GF-D8 (cell line): Measurements from ENCODE around the gene INAFM1.
"Not testable (repeated sequence)": the region's sequence is repeated elsewhere in the genome, so short reads cannot be mapped to it uniquely, and the experiment has no call there.

Experiments used
- DNase-seq: peaks from one replicate; lab custom pipeline; 2025; lab: John Stamatoyannopoulos, UW

The INAFM1 gene

GRCh38 chr19:47240996-47241918 lies 33.4 kb upstream of the INAFM1 start:
- DNase-seq: no peak

DNA sequence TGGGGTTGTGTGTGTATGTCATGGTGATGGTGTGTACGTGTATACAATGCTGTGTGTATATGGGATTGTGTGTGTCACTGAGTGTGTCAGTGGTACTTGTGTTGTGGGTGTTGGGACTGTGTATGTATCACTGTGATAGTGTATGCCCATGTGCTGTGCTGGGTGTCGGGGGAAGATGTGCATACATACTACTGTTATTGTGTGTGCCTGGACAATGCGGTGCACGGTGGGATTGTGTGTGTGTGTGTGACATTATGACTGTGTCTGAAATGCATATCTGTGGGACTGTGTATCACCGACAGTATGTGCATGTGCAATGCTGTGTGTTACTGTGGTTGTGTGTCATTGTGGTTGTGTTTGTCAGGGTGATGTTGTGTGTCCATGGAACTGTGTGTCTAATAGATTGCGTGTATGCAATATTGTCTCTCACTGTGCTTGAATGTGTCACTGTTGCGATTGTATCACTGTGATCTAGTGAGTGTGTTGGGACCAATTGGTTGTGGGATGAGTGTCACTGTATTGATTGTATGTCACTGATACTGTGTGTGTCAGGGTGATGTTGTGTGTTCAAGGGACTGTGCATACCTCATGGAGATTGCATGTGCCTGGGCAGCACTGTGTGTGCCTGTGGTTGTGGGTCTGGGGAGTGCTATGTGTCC lies 32.6 kb upstream of the INAFM1 start:
- no peak for DNase-seq

GRCh38 chr19:47243364-47243775 lies 31.3 kb upstream of the INAFM1 start:
- no peak for DNase-seq

DNA sequence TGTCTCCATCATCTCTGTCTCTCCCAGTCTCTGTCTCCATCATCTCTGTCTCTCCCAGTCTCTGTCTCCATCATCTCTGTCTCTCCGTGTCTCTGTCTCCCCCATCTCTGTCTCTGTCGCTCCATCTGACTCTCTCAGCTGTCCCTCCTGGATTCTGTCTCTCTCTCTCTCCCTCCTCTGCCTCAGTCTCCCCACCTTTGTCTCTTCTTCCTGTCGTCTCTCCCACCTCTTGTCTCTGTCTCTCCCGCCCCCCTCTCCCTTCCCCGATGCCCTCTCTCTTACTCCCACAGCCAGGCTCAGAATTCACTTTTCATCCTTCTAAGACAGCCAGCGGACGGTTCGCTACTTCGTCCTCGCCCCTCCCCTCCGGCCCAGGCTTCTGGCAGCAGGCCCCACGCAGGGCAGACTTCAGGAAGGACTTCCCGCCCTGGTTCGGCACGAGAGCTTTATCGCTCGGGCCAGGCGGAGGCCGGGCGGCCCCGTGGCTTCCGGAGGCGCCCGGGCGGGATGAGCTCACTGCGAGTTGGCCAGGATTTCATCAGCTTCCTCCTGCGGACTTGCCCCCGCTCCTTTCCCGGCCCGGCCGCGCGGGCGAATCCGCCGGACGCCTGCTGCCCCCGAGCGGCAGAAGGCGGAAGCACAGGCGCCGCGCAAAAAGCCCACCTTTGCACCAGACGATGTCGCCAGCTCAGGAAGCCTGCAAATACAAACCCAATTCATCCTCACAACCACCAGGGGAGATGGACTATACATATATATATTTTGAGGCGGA lies 30.7 kb upstream of the INAFM1 start:
- peak; percentile 91 for DNase-seq

DNA sequence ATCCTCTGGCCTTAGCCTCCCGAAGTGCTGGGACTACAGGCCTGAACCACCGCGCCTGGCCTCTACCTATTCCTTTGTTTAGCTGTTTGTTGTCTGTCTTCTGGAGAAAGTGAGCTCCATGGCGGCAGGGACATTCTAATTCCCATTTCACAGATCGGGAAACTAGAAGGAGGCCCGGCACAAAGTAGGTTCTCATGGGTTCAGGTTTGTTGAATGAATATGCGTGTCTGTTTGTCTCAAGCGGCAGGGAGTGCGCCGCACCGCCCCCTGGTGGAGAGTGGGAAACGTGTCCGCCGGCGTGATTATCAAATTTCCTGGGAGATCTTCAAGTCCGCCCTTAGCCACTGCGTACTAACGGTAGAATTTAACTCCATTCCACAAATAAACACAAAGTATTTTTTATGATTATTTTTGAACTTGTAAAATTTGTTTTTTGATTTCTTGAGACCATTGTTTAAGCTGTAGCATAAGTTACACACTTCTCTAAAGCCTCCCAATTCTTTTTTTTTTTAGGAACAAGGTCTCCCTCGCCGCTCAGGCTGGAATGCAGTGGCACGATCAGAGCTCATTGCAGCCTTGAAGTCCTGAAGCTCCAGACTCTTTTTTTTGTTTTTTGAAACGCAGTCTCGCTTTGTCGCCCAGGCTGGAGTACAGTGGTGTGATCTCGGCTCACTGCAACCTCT lies 27.2 kb upstream of the INAFM1 start:
- DNase-seq: peak; percentile 7

GRCh38 chr19:47253016-47253415 lies 21.7 kb upstream of the INAFM1 start:
- not testable (repeated sequence) for DNase-seq

GRCh38 chr19:47253467-47253881 lies 21.2 kb upstream of the INAFM1 start:
- no peak for DNase-seq

GRCh38 chr19:47253970-47254369 lies 20.7 kb upstream of the INAFM1 start:
- DNase-seq: no peak

DNA sequence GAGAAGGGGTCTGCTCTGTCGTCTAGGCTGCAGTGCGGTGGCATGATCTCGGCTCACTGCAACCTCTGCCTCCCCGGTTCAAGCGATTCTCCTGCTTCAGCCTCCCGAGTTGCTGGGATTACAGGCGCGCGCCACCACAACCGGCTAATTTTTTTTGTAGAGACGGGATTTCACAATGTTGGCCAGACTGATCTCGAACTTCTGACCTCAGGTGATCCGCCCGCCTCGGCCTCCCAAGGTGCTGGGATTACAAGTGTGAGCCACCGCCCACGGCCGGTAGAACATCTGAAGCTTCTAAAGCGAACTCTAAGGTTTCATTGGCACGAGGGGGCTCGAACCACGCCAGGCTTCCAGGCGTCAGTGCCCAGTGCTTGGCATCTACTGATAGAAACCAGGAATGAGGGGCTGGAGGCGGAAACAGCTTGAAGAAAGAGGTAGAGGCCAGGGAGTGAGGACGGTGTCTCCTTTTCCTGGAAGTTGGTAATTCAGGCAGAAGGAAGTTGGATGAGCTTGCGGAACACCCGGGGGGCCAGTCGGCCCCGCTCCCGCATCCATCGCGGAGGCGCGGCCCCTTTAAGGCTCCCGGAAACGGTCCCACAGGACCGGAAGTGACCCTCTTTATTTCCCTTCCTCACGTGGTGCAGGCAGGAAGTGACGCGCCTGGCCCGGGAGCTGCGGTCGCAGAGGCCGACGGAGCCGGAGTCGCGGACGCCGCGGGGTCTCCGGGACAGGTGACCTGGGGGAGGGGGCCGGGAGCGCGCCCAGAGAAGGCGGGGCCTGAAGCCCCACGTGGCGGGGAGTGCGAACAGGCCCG lies 18.6 kb upstream of the INAFM1 start, which contains the start of gene CCDC9:
Gene CCDC9 (plus strand): TSS at position 647 of the 814 bp plus-strand sequence. CDS start 1,876 bp downstream, outside the sequence.
- DNase-seq: peak; percentile 87

- peak; percentile 99 for DNase-seq
These were observed 17.8 kb upstream of the INAFM1 start for GRCh38 chr19:47256693-47257410.

GRCh38 chr19:47257411-47258169 lies 17.1 kb upstream of the INAFM1 start:
- no peak for DNase-seq

- DNase-seq: no peak
These were observed 16.3 kb upstream of the INAFM1 start for GRCh38 chr19:47258434-47258833.

DNA sequence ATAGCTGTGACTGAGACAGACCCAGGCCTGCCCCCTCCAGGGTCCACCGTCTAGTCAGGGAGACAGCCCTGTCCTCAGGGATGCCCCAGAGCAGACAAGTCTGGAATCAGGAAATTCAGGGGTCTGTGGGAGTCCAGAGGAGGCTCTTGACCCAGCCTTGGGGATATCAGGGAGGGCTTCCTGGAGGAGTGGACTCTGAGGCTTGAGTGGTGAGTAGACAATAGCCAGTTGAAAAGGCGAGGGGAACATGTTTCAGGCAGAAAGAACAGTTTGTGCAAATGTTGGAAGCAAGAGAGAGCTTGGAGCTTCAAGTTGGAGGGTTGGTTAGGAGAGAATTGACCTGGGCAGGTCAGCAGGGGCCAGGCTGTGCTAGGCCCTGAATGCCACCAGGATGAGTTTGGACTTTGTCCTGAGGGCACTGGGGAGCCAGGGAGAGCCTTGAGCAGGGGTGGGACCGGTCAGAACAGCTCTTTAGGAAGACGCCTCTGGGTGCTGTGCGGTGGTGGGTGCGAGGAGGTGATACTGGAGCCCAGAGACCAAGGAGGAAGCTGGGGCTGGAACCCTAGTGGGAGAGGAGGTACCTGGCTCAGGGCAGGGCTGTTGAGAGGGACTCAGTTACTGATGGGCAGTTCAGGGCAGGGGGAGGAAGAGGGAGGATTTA lies 15.7 kb upstream of the INAFM1 start:
- no peak for DNase-seq

DNA sequence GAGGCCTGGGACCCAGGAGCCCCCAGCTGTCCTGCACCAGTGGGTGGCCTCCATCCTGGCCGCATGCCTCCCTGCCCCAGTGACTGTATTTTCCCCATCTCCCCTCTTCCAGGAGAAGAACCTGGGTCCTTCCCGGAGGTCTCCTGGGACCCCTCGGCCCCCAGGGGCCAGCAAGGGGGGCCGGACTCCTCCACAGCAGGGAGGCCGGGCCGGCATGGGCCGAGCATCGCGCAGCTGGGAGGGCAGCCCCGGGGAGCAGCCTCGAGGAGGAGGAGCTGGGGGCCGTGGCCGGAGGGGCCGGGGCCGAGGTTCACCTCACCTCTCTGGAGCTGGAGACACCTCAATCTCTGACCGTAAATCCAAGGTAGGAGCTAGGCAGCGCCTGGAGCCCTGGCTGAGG lies 14.2 kb upstream of the INAFM1 start:
- no peak for DNase-seq

DNA sequence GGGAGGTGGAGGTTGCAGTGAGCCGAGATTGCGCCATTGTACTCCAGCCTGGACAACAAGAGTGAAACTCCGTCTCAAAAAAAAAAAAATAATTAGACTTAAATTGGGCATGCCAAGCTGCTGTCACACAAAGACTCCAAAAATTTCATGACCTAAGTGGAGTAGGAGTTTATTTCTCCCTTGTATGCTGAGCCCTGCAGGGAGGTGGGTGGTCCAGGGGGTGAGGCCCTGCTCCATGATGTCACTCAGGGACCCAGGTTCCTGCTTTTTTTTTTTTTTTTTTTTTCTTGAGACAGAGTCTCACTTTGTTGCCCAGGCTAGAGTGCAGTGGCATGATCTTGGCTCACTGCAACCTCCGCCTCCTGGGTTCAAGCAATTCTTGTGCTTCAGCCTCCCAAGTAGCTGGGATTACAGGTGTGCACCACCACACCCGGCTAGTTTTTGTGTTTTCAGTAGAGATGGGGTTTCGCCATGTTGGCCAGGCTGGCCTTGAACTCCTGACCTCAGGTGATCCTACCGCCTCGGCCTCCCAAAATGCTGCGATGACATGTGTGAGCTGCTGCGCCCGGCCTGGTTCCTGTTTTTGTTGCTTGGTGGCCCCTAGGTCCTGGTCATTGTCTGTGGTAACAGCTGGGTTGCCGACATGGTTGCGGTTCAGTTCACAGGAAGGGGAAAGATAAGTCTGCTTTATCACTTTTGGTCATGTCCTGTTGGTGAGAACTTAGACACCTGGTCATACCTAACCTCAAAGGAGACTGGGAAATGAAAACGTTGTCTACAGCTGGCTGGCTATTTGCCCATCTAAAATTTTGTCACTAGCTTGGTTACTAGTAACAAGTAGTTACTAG lies 12.5 kb upstream of the INAFM1 start:
- DNase-seq: peak; percentile 97

- no peak for DNase-seq
These were observed 10.1 kb upstream of the INAFM1 start for GRCh38 chr19:47264629-47265028.

GRCh38 chr19:47266401-47266941 lies 8.2 kb upstream of the INAFM1 start:
- no peak for DNase-seq

- no peak for DNase-seq
These were observed 7.3 kb upstream of the INAFM1 start for GRCh38 chr19:47267350-47267759.
